ENCODE results near the gene KDM2A.

KDM2A gene

GRCh38 chr11:67254798-67255197 is 135.7 kb downstream of the KDM2A start (continued):
- TF ChIP-seq POU6F1 (CRISPR knock-in tag; IDR thresholded peaks at IDR 0.05; ENCODE audit: borderline replicate concordance, low read depth), result no peak
- TF ChIP-seq ARNTL (CRISPR knock-in tag; IDR thresholded peaks at IDR 0.05; ENCODE audit: borderline replicate concordance, low read depth), result no peak

- ATAC-seq, result no peak
- TF ChIP-seq TOX (CRISPR knock-in tag; IDR thresholded peaks at IDR 0.05; ENCODE audit: borderline replicate concordance), result no peak
- no peak for TF ChIP-seq ARNTL (CRISPR knock-in tag; IDR thresholded peaks at IDR 0.05; ENCODE audit: borderline replicate concordance, low read depth)
- TF ChIP-seq CREB5 (CRISPR knock-in tag; IDR thresholded peaks at IDR 0.05; ENCODE audit: low read depth), result no peak
- TF ChIP-seq ISL1 (CRISPR knock-in tag; IDR thresholded peaks at IDR 0.05), result no peak
- TF ChIP-seq POU6F1 (CRISPR knock-in tag; IDR thresholded peaks at IDR 0.05; ENCODE audit: borderline replicate concordance, low read depth), result no peak
These were observed 136.3 kb downstream of the KDM2A start for GRCh38 chr11:67255353-67255752.

- no peak for ATAC-seq
These were observed 136.8 kb downstream of the KDM2A start for GRCh38 chr11:67255864-67256263.

GRCh38 chr11:67256477-67257135 is 137.5 kb downstream of the KDM2A start:
- TF ChIP-seq PPARA (CRISPR knock-in tag; IDR thresholded peaks at IDR 0.05; ENCODE audit: borderline replicate concordance) (no peak), ESRRG (CRISPR knock-in tag; IDR thresholded peaks at IDR 0.05) (no peak), RARB (CRISPR knock-in tag; IDR thresholded peaks at IDR 0.05) (no peak), ISL1 (CRISPR knock-in tag; IDR thresholded peaks at IDR 0.05) (no peak), ZNF70 (CRISPR knock-in tag; IDR thresholded peaks at IDR 0.05) (no peak), SNAI2 (CRISPR knock-in tag; IDR thresholded peaks at IDR 0.05) (no peak), ZFP3 (CRISPR knock-in tag; IDR thresholded peaks at IDR 0.05) (no peak), TOX (CRISPR knock-in tag; IDR thresholded peaks at IDR 0.05; ENCODE audit: borderline replicate concordance) (no peak), ARNTL (CRISPR knock-in tag; IDR thresholded peaks at IDR 0.05; ENCODE audit: borderline replicate concordance, low read depth) (no peak), TSHZ2 (CRISPR knock-in tag; IDR thresholded peaks at IDR 0.05) (no peak), CREB5 (CRISPR knock-in tag; IDR thresholded peaks at IDR 0.05; ENCODE audit: low read depth) (no peak)
- ATAC-seq, result no peak

More at GRCh38 chr11:67255864-67256263, 136.8 kb downstream of the KDM2A start:
- TF ChIP-seq ISL1 (CRISPR knock-in tag; IDR thresholded peaks at IDR 0.05) (no peak), OSR1 (CRISPR knock-in tag; IDR thresholded peaks at IDR 0.05) (no peak), ESRRG (CRISPR knock-in tag; IDR thresholded peaks at IDR 0.05) (no peak), CREB5 (CRISPR knock-in tag; IDR thresholded peaks at IDR 0.05; ENCODE audit: low read depth) (no peak), ZNF8 (CRISPR knock-in tag; IDR thresholded peaks at IDR 0.05) (no peak), ZNF70 (CRISPR knock-in tag; IDR thresholded peaks at IDR 0.05) (no peak), RARB (CRISPR knock-in tag; IDR thresholded peaks at IDR 0.05) (no peak), BACH2 (CRISPR knock-in tag; IDR thresholded peaks at IDR 0.05; ENCODE audit: borderline replicate concordance) (no peak), CSRNP3 (CRISPR knock-in tag; IDR thresholded peaks at IDR 0.05) (no peak), SNAI2 (CRISPR knock-in tag; IDR thresholded peaks at IDR 0.05) (no peak), PPARA (CRISPR knock-in tag; IDR thresholded peaks at IDR 0.05; ENCODE audit: borderline replicate concordance) (no peak)

All from SK-N-SH treated with all-trans-retinoic acid at 6 μM for 48 hours (cell line).